ENCODE measurements around the gene TTC21A.

Gene TTC21A, protein sequence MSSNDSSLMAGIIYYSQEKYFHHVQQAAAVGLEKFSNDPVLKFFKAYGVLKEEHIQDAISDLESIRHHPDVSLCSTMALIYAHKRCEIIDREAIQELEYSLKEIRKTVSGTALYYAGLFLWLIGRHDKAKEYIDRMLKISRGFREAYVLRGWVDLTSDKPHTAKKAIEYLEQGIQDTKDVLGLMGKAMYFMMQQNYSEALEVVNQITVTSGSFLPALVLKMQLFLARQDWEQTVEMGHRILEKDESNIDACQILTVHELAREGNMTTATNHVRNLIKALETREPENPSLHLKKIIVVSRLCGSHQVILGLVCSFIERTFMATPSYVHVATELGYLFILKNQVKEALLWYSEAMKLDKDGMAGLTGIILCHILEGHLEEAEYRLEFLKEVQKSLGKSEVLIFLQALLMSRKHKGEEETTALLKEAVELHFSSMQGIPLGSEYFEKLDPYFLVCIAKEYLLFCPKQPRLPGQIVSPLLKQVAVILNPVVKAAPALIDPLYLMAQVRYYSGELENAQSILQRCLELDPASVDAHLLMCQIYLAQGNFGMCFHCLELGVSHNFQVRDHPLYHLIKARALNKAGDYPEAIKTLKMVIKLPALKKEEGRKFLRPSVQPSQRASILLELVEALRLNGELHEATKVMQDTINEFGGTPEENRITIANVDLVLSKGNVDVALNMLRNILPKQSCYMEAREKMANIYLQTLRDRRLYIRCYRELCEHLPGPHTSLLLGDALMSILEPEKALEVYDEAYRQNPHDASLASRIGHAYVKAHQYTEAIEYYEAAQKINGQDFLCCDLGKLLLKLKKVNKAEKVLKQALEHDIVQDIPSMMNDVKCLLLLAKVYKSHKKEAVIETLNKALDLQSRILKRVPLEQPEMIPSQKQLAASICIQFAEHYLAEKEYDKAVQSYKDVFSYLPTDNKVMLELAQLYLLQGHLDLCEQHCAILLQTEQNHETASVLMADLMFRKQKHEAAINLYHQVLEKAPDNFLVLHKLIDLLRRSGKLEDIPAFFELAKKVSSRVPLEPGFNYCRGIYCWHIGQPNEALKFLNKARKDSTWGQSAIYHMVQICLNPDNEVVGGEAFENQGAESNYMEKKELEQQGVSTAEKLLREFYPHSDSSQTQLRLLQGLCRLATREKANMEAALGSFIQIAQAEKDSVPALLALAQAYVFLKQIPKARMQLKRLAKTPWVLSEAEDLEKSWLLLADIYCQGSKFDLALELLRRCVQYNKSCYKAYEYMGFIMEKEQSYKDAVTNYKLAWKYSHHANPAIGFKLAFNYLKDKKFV (N-terminal part only)

DNA sequence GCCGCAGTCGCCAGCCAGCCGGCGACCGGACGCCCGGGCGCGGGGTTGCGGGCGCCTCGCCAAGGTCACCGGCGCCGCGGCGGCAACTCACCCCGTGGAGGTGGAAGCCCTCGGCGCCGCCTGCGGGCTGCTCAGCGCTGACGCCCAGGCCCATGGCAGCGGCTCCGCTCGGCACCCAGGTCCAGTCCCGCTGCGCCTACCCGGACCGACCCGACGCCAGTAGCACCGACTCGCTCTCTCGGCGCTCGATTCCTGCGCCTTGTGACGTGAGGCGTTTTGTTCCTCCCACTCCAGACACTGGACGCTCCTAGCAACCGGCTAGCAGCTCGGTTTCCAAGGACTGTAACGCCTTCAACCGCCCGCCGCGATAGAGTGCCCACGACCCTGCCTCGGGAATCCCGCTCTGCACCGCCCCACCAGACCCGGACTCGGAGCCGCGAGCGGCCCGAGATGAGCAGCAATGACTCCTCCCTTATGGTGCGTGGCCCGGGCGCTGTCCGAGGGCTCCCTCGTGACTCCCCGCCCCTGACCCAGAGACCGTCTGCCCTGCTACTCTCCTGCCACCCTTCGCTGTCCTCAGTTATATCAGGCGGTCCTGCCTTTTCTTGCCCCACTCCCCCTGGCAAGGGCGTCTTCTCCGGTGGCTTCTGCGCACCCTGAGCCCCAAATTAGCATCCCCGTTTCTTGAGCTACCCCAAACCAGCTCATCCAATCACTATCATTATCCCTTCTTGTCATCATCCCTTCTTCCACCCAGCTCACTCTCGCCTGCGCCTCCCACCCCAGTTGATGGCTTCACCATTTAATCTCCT lies at the start of gene TTC21A, which contains the start of gene GORASP1:
TTC21A (plus strand) TSS at position 293 of the 812 bp plus-strand sequence; CDS start at position 451, 158 bp downstream.
GORASP1 (minus strand) TSS at position 240 of the 812 bp plus-strand sequence; CDS start at position 154, 86 bp downstream.
- ChIA-PET CTCF (interaction anchor here (0.8 to 1.5 kb wide), 4 partner anchors 9 to 181 kb away, joined by 3 to 9 read pairs (median 5); no protein-coding TSS in a partner anchor), POLR2A (interaction anchor here (0.6 to 1.2 kb wide), 4 partner anchors 11 to 70 kb away, joined by 3 to 5 read pairs (median 3); no protein-coding TSS in a partner anchor)
- no peaks in the 10 kb centered on the region for H3K9me3 ChIP-seq (ENCODE audit: control insufficient read depth, insufficient read depth, low read depth, low read length)
- peak within 1 kb of the TSS; percentile 85 for H3K4me3 ChIP-seq (ENCODE audit: low read depth, low read length)
- peak within 1 kb of the TSS; percentile 53; the same call in 1 of the 2 replicates for H3K27ac ChIP-seq (ENCODE audit: extremely low read depth, low read depth, low read length)
- peaks cover 0 to 1% of the 10 kb centered on the region in 2 experiments; a peak in 1 of 3 replicates for H3K36me3 ChIP-seq (ENCODE audit: control insufficient read depth in 2 of 2, insufficient read depth in 1 of 2, low read length in 2 of 2)
- no peaks in the 10 kb centered on the region for H3K4me1 ChIP-seq (ENCODE audit: control insufficient read depth, insufficient read depth, low read length)
- TF ChIP-seq MYNN (tag by site-specific recombination; IDR thresholded peaks at IDR 0.05; ENCODE audit: borderline replicate concordance) (peak; percentile 52; the same call in 1 of the 2 replicates), KLF9 (tag by site-specific recombination; IDR thresholded peaks at IDR 0.05; ENCODE audit: low read depth) (peak; percentile 47), KLF1 (tag by site-specific recombination; IDR thresholded peaks at IDR 0.05) (no peak), ZSCAN23 (tag by site-specific recombination; IDR thresholded peaks at IDR 0.05) (no peak), ZNF394 (tag by site-specific recombination; IDR thresholded peaks at IDR 0.05; ENCODE audit: borderline replicate concordance) (peak; percentile 17; the same call in 1 of the 2 replicates), ZNF112 (tag by site-specific recombination; IDR thresholded peaks at IDR 0.05) (no peak), KLF8 (tag by site-specific recombination; IDR thresholded peaks at IDR 0.05) (0 out of 2 replicates have a peak, but pooled peaks have one; percentile 25), ZNF670 (tag by site-specific recombination; IDR thresholded peaks at IDR 0.05; ENCODE audit: low read depth) (no peak), ZBTB8A (tag by site-specific recombination; IDR thresholded peaks at IDR 0.05) (peak; percentile 53; the same call in 1 of the 2 replicates), GLI4 (tag by site-specific recombination; IDR thresholded peaks at IDR 0.05) (no peak), ZBTB20 (tag by site-specific recombination; IDR thresholded peaks at IDR 0.05) (peak; percentile 68), ZNF184 (tag by site-specific recombination; IDR thresholded peaks at IDR 0.05) (no peak), PRDM1 (tag by site-specific recombination; IDR thresholded peaks at IDR 0.05) (no peak), ZNF175 (tag by site-specific recombination; IDR thresholded peaks at IDR 0.05) (no peak), ZNF302 (tag by site-specific recombination; IDR thresholded peaks at IDR 0.05; ENCODE audit: low read depth) (no peak), EGR2 (tag by site-specific recombination; IDR thresholded peaks at IDR 0.05; ENCODE audit: low read depth) (peak; percentile 55), ZNF324 (tag by site-specific recombination; IDR thresholded peaks at IDR 0.05) (no peak), ZNF707 (tag by site-specific recombination; IDR thresholded peaks at IDR 0.05) (no peak), SETDB1 (IDR thresholded peaks at IDR 0.05; ENCODE audit: insufficient read length, low read length) (no peak), ZNF114 (tag by site-specific recombination; IDR thresholded peaks at IDR 0.05) (no peak), SP2 (tag by site-specific recombination; IDR thresholded peaks at IDR 0.05) (peak; percentile 54), ZNF214 (tag by site-specific recombination; IDR thresholded peaks at IDR 0.05; ENCODE audit: borderline replicate concordance) (no peak), ZNF366 (tag by site-specific recombination; conservative IDR thresholded peaks at IDR 0.05) (0 out of 2 replicates have a peak, but pooled peaks have one; percentile 41), ZNF416 (tag by site-specific recombination; IDR thresholded peaks at IDR 0.05) (no peak)
- TF ChIP-seq, protein P1, sequence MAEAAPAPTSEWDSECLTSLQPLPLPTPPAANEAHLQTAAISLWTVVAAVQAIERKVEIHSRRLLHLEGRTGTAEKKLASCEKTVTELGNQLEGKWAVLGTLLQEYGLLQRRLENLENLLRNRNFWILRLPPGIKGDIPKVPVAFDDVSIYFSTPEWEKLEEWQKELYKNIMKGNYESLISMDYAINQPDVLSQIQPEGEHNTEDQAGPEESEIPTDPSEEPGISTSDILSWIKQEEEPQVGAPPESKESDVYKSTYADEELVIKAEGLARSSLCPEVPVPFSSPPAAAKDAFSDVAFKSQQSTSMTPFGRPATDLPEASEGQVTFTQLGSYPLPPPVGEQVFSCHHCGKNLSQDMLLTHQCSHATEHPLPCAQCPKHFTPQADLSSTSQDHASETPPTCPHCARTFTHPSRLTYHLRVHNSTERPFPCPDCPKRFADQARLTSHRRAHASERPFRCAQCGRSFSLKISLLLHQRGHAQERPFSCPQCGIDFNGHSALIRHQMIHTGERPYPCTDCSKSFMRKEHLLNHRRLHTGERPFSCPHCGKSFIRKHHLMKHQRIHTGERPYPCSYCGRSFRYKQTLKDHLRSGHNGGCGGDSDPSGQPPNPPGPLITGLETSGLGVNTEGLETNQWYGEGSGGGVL (tag by site-specific recombination; IDR thresholded peaks at IDR 0.05) = no peak
- TF ChIP-seq, protein P2, sequence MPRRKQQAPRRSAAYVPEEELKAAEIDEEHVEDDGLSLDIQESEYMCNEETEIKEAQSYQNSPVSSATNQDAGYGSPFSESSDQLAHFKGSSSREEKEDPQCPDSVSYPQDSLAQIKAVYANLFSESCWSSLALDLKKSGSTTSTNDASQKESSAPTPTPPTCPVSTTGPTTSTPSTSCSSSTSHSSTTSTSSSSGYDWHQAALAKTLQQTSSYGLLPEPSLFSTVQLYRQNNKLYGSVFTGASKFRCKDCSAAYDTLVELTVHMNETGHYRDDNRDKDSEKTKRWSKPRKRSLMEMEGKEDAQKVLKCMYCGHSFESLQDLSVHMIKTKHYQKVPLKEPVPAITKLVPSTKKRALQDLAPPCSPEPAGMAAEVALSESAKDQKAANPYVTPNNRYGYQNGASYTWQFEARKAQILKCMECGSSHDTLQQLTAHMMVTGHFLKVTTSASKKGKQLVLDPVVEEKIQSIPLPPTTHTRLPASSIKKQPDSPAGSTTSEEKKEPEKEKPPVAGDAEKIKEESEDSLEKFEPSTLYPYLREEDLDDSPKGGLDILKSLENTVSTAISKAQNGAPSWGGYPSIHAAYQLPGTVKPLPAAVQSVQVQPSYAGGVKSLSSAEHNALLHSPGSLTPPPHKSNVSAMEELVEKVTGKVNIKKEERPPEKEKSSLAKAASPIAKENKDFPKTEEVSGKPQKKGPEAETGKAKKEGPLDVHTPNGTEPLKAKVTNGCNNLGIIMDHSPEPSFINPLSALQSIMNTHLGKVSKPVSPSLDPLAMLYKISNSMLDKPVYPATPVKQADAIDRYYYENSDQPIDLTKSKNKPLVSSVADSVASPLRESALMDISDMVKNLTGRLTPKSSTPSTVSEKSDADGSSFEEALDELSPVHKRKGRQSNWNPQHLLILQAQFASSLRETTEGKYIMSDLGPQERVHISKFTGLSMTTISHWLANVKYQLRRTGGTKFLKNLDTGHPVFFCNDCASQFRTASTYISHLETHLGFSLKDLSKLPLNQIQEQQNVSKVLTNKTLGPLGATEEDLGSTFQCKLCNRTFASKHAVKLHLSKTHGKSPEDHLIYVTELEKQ (tag by site-specific recombination; IDR thresholded peaks at IDR 0.05; ENCODE audit: borderline replicate concordance) = no peak
- TF ChIP-seq, protein P3, sequence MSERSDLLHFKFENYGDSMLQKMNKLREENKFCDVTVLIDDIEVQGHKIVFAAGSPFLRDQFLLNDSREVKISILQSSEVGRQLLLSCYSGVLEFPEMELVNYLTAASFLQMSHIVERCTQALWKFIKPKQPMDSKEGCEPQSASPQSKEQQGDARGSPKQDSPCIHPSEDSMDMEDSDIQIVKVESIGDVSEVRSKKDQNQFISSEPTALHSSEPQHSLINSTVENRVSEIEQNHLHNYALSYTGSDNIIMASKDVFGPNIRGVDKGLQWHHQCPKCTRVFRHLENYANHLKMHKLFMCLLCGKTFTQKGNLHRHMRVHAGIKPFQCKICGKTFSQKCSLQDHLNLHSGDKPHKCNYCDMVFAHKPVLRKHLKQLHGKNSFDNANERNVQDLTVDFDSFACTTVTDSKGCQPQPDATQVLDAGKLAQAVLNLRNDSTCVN (tag by site-specific recombination; optimal IDR thresholded peaks at IDR 0.05) = peak; percentile 34
